Cardiac muscle cell (in vitro differentiated cells and primary cell): ENCODE results near the gene AAK1. TPM values are rescaled to one million over a fixed set of nuclear protein-coding genes. Genes with fewer than 3 reads are reported as not detected.

Experiments used
- DNase-seq, 2 donors: peaks; one replicate each; pipeline versions ENCODE4 v3.0.0 to v3.0.0-alpha.2; 2010 to 2017; ENCODE audit warnings: low read depth in 1 of 2, low spot score in 1 of 2
- H3K27ac ChIP-seq: fragments of 200-600 bp; sonication (generic); 2 replicates; pipeline ENCODE4 v1.5.1; 2016
- H3K27me3 ChIP-seq: fragments of 200-600 bp; sonication (generic); 2 replicates; pipeline ENCODE4 v1.6.0; 2016; ENCODE audit warnings: control low read depth
- H3K36me3 ChIP-seq: fragments of 200-600 bp; sonication (generic); 2 replicates; pipeline ENCODE4 v1.5.1; 2016; ENCODE audit warnings: control low read depth
- H3K4me1 ChIP-seq: fragments of 200-600 bp; sonication (generic); 2 replicates; pipeline ENCODE4 v1.8.1; 2017; ENCODE audit warnings: low read depth, mild to moderate bottlenecking, mixed run types
- H3K4me3 ChIP-seq: fragments of 200-600 bp; sonication (generic); 2 replicates; pipeline ENCODE4 v1.5.1; 2016; ENCODE audit warnings: mild to moderate bottlenecking
- H3K9me3 ChIP-seq: fragments of 200-600 bp; sonication (generic); 2 replicates; pipeline ENCODE4 v1.5.1; 2017; ENCODE audit warnings: low read depth, mild to moderate bottlenecking, control low read depth
- polyA plus RNA-seq: library from polyadenylated mRNA; unstranded; fragments of >200 nt; fragmentation: Nextera tagmentation; extraction: Ambion mirVana; gene quantifications from 2 replicates; pipeline ENCODE4 v1.2.1, GENCODE V29; 2016
- total RNA-seq: library from RNA; depleted of rRNA; stranded (reverse); fragments of >200 nt; gene quantifications from 2 replicates; pipeline ENCODE4 v1.2.3, GENCODE V29; 2016
- TF ChIP-seq, protein P1 (sequence below): IDR thresholded peaks from 2 replicates; pipeline ENCODE4 v1.5.1; 2012; ENCODE audit warnings: low read depth, mild to moderate bottlenecking, low read length

AAK1 gene
- total and polyA plus RNA-seq, 2 experiments from 2014 or later: 50.0 to 50.3 TPM

DNA sequence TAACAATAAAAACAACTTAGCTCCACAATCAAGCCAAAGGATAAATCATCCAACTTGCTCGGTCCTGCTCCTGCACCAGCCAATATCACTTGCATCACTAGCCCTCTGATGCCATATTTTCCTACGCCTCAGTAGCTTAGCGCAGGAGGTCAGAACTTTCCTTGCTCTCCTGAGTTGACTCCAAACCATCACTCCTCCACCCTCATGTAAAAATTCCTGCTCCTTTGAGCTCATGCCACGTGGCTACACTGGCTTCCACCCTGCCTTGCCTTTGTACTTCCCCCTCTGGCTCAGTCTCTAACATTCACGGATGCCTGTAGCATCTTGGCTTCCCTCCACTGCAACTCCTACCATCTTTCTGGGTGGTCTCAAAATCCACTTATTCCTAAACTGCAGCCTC lies 25.2 kb downstream of the AAK1 start:
- H3K27me3 ChIP-seq: no peaks in the 10 kb centered on the region
- H3K9me3 ChIP-seq: no peaks in the 10 kb centered on the region
- no peak overlapping the region for H3K4me3 ChIP-seq
- peak in 1 of 2 donors; percentile 34 for DNase-seq
- no peaks in the 10 kb centered on the region for H3K36me3 ChIP-seq
- TF ChIP-seq, protein P1, sequence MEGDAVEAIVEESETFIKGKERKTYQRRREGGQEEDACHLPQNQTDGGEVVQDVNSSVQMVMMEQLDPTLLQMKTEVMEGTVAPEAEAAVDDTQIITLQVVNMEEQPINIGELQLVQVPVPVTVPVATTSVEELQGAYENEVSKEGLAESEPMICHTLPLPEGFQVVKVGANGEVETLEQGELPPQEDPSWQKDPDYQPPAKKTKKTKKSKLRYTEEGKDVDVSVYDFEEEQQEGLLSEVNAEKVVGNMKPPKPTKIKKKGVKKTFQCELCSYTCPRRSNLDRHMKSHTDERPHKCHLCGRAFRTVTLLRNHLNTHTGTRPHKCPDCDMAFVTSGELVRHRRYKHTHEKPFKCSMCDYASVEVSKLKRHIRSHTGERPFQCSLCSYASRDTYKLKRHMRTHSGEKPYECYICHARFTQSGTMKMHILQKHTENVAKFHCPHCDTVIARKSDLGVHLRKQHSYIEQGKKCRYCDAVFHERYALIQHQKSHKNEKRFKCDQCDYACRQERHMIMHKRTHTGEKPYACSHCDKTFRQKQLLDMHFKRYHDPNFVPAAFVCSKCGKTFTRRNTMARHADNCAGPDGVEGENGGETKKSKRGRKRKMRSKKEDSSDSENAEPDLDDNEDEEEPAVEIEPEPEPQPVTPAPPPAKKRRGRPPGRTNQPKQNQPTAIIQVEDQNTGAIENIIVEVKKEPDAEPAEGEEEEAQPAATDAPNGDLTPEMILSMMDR: no peak
- H3K4me1 ChIP-seq: peaks cover 33% of the 10 kb centered on the region
- no peak overlapping the region for H3K27ac ChIP-seq

GRCh38 chr2:69617744-69618143 lies 25.8 kb downstream of the AAK1 start:
- Histone ChIP-seq H3K9me3 (no peaks in the 10 kb centered on the region), H3K4me3 (no peak overlapping the region), H3K27me3 (no peaks in the 10 kb centered on the region), H3K4me1 (peaks cover 33% of the 10 kb centered on the region), H3K36me3 (no peaks in the 10 kb centered on the region), H3K27ac (no peak overlapping the region)
- TF ChIP-seq, protein P1: no peak
- no peak for DNase-seq

DNA sequence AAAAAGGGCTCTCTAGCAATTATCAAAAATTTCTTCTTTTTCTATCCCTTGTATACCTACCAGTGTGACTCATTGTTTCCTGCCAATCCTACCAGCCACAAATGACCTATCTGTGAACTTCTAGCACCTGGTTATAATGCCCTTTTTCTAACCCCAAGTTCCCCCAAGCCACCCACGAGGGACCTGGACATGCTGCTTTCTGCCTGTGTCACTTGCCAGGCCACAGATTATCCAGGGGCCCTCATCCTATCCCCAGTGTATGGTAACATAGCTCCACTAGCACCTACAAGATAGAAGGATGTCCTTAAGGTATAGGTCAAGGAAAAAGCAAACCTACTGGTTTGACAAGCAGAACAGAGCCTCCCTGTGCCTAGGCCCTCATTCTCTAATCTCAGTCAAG lies 26.8 kb downstream of the AAK1 start:
- H3K27me3 ChIP-seq: no peaks in the 10 kb centered on the region
- TF ChIP-seq, protein P1: no peak
- peaks cover 33% of the 10 kb centered on the region for H3K4me1 ChIP-seq
- H3K27ac ChIP-seq: no peak overlapping the region
- no peaks in the 10 kb centered on the region for H3K36me3 ChIP-seq
- H3K4me3 ChIP-seq: no peak overlapping the region
- no peaks in the 10 kb centered on the region for H3K9me3 ChIP-seq
- no peak for DNase-seq

DNA sequence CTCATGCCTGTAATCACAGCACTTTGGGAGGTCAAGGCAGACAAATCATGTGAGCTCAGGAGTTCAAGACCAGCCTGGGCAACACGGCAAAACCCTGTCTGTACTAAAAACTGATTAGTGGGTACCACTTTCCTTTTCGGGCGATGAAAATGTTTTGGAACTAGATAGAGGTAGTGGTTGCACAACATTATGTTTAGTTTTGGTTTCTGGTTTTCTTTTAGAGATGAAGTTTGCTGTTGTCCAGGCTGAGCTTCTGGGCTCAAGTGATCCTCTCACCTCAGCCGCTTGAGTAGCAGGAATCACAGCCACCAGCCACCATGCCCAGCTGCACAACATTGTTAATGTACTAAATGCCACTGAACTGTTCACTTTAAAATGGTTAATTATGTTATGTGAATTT lies 27.6 kb downstream of the AAK1 start:
- DNase-seq: no peak
- H3K4me3 ChIP-seq: no peak overlapping the region
- peaks cover 33% of the 10 kb centered on the region for H3K4me1 ChIP-seq
- no peaks in the 10 kb centered on the region for H3K36me3 ChIP-seq
- no peaks in the 10 kb centered on the region for H3K9me3 ChIP-seq
- no peaks in the 10 kb centered on the region for H3K27me3 ChIP-seq
- H3K27ac ChIP-seq: no peak overlapping the region
- TF ChIP-seq, protein P1: no peak

DNA sequence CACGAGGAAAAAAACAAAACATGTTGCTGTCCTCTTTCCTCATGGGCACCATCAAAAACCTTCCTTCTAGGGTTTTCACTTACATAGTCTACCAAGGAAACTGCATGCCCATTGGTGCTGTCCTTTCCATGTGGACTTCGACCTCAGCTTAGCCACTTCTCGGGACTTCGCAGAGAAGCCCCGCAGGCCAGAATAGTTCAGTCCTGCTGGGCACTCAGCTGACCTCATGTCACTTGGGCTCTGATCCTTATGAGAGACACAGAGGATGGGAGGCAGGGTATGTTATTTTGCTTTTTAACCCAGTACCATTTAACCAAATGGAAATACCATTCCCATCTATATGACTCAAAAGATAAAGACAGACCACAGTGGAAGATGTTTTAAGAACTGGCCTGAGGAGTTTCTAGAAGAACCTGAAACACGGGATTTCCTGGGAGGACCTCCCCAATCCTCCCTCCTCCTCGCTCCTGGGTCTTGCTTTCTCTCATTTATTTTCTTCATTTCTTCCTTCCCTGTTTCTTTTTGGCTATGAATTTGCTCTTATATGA lies 28.4 kb downstream of the AAK1 start:
- Histone ChIP-seq H3K9me3 (no peaks in the 10 kb centered on the region), H3K27ac (no peak overlapping the region), H3K4me3 (no peak overlapping the region), H3K36me3 (no peaks in the 10 kb centered on the region), H3K4me1 (peaks cover 25% of the 10 kb centered on the region), H3K27me3 (no peaks in the 10 kb centered on the region)
- TF ChIP-seq, protein P1: no peak
- DNase-seq: peak in 1 of 2 donors; percentile 44
